Measurements from ENCODE around the gene SPDYE16.
"Not testable (repeated sequence)": the region's sequence is repeated elsewhere in the genome, so short reads cannot be mapped to it uniquely, and the experiment has no call there.

DNA sequence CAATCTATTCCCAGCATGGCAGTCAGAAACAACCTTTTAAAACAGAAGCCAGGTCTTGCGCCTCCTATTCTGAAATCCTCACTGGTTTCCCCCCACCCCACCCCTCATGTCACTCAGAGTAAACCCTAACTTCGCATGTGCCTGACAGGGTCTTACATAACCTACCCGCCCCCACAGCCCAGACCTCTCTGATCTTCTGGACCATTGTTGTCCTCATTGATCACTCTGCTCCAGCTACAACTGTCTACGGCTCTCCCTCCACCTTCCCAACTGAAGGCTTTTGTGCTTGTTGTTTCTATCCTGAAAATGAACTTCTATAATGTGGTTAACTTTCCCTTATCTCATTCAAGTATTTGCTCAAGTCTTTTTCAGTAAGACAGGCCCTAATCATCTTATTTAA lies 17.1 kb upstream of the SPDYE16 start:
- not testable (repeated sequence) for TF ChIP-seq POLR2AphosphoS5, POLR2A (IDR thresholded peaks at IDR 0.05)
